ENCODE results near the gene FABP3. TPM values are rescaled to one million over a fixed set of nuclear protein-coding genes. Genes with fewer than 3 reads are reported as not detected.

Gene FABP3
- total RNA-seq, 1 donor from 2014 or later, result 15.9 TPM

DNA sequence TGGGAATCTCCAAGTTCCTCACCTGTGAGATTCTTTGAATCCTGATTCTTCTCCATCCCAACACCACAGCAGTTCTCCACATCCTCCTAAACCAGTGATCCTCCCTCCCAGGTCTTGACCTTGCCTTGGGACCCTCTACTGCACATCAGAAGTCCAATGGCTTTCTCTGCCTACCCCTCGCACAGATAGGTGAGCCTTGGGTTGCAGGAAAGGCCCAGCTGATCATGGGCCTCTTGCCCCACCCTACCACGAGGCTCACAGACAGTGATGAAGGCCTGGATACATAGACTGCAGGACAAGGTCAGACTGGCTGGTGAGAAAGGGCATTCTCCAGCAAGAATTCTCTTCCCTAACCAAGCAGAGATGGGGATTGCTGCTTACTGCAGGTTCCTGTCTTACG is 825 bp downstream of the FABP3 start:
- DNase-seq (ENCODE audit: low spot score), result no peak

DNA sequence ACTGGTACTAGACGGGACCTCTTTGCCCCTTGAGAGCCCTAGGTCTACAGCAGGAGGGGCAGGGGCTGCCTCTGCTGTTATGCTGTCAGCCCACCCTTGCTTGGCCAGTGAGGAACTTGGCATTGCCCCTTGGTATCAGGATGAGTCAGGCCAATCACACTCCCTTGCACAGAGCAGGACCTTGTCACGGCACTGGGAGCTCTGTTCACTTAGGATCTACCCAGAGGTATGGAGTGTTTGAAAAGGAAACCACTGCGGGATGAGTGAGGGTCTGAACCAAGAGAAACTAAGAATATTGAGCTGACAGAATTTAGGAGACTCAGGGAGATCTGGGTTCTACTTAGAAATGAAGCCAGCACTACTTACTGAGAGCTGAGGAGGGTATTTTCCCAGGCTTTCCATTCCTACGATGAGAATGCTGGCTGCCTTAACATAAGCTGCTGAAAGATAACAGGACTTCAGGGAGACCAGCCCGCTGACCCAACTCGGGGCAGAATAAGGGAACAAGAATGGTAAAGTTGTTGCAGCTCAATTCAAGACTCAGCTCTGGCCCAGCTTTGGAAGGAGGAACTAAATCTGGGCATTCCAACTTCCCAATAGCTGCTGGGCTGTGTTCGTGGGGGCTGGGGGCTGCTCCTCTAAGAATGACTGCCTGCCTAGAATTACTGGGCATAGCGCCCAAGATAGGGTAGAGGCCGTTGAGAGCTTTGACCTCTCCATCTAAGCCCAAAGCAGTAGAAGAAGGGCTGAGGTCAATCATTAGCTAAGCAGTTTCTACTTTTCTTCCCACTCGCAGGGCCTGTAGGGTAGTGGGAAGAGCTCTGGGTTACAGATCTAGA is 1.5 kb downstream of the FABP3 start:
- DNase-seq (ENCODE audit: low spot score), result no peak

DNA sequence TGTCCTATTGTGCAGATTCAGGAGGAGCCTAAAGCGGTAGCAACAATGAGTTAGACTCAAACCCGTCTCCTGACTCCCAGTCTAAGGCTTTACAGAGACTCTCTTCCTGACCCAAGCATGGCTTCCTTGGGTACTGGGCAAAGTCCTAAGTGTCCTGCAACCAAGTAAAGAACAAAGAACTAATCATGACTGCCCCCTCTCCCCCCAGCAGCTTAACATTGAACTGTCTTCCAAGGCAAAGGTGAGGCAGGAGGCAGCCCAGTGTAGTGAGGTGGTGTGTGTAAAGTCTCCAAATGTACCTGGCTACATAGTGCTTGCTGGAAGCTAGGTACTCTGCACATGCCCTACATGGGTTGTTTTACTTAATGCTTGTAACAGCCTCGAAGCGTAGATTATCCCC is 2.3 kb downstream of the FABP3 start:
- no peak for DNase-seq (ENCODE audit: low spot score)

DNA sequence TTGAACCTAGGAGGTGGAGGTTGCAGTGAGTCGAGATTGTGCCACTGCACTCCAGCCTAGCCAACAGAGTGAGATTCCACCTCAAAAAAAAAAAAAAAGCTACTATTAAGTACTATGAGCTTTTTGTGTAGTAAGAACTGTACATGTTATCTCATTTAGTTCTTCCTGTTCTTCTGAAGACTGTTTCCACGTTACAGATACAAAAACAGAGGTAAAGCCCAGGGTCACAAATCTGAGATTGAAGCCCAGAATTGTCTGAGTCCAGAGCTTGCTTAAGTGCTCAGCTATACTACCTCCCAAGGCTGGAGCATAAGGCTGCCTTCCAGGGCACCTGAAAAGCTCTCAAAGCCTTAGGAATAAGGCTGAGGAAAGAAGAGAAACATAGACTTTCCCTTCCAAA is 2.9 kb downstream of the FABP3 start:
- no peak for DNase-seq (ENCODE audit: low spot score)

DNA sequence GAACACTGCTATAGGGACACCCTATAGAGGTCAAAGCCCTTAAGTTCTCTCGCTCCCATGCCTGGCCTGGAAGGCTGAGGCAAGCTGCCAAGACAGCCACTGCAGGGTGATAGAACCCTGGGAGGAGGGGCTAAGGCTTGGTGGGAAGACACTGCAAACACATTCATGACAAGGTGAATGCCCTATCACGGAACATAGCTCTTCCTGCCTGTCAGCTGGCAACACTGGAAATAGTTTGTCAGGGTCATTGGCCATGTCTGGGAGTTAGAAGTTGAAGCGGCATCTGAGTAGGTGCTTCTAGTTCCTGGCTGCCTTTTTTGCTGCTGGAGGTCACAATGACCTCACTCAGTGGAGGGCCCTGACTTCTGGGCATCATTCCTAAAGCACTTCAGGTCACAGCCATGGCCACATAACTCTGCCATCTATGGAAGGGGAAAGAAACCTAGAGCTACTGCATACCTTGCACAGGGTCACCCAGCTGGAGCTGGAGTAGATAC is 4.2 kb downstream of the FABP3 start:
- no peak for DNase-seq (ENCODE audit: low spot score)

DNA sequence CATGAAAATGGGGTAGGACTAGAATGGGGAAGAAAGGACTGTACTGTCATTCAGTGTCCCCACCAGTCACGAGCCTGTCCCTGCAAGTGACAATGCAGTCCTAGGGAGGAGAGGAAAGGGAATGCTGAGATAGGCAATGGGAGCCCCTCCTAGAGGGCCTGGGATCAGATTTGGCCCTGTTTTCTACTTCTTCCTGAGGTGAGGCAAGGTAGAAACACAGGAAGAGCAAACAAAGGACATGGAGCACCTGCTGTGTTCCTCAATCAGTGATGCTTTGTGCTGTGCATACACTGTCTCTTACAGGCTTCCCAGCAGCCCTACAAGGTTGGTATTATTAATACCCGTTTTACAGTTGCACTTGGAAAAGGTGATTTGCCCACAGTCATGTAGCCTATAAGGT is 6.1 kb downstream of the FABP3 start:
- DNase-seq (ENCODE audit: low spot score), result no peak

DNA sequence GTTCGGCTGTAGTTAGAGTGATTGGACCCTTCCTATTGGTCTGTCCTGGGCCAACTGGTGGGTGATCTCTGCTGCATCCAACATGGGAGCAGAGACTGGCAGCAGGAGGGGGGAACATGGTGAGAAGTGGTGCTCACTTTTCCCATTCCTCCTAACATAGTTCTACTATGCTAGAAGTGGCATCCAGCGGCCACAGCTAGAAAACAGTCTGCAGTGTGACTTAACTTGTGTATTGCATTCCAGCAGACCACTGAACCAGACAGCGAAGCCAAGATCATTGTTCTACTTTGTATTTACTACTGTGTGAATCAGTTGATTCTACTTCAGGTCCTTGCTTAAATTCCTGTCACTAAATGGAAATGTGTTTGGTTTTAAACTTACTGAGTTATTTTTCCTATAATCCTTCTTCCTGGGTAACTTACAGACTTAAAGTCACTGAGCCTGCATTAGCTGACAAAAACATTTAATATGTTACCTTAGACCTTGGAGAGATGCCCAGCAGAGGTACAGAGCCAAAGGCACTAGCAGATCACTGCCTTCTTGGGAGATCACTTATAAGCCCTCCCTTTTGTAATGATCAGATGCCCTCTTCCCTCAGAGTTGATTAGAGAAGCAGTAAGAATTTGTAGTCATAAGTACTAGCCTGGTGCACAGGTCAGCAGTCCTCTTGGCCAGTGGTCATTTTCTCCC is 8.2 kb downstream of the FABP3 start:
- no peak for DNase-seq (ENCODE audit: low spot score)

DNA sequence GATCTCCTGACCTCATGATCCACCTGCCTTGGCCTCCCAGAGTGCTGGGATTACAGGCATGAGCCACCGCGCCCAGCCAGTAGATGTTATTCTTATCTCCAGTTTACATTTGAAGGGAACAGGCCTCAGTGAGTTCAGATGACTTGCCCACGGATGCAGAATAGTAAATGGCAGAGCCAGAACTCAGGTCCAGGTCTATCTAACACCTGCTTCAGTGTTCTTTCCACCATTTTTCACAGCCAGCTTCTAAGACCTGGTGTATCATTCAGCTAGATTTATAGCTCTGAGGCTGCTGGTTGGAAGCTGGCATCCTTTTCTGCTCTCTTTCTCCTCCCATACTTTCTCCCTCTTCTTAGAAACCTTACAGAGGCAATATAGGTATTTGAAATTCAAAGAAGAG is 10.8 kb downstream of the FABP3 start:
- no peak for DNase-seq (ENCODE audit: low spot score)

DNA sequence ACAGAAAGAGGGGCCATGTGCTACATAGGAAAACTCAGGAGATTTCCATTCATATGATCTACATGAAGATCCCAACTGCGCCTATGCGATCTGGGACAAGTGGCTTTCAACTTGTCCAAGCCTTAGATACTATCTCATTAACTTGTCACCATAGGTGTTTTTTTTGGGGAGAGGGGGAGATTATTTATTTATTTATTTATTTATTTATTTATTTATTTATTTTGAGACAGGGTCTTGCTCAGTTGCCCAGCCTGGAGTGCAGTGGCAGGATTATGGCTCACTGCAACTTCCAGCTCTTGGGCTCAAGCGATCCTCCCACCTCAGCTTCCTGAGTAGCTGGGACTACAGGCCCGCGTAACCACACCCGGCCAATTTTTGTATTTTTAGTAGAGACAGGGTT is 11.3 kb downstream of the FABP3 start:
- DNase-seq (ENCODE audit: low spot score), result no peak

DNA sequence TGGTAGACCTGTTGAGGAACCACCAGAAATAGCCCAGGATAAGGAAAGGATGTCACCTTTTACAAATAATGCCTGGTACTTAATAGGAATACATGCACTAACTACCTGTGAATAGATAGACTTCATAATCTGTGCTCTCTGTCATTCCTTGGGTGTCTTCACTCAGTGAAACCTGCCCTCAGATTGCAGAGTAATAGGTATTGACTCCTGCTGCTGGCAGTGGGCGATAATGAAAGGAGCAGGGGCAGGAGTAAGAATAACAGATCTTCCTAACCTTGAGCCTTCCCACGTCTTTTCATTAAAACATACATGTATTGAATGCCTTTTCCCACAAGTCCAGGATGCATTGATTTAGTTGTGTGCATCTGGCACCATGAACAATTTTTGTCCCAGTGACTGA is 16.4 kb downstream of the FABP3 start:
- DNase-seq (ENCODE audit: low spot score), result no peak

DNA sequence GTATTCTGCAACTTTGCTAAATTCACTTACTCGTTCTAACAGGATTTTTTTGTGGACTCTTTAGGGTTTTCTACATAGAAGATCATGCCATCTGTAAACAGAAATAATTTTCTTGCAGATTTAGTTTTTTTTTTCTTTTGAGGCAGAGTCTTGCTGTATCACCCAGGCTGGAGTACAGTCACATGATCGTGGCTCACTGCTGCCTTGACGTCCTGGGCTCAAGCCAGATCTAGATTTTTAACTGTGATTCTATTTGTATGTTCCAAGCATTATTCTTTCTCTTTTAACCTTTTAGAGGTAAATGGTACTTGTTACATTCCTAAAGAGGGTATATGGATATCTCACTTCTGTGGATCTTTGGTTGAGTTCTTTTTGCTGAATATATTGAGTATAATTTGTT is 18.6 kb downstream of the FABP3 start:
- no peak for DNase-seq (ENCODE audit: low spot score)

DNA sequence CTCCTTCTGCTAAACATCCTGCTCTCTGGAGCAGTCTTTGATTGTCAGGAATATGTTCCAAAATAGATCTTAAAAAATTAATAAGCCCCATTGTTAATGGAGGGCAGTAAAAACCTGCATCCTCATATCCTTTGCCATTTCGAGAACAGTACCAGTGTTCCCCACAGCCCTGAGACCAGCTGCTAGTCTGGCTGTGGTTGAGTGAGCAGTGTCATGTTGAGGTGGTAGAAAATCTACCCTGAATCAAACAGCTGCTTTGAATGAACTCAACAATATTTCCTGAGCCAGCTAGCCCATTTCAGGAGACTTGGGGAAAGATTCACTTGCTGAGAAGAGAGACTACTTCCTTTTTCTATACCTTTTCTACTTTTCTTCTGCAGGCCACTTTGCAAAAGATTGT is 24.4 kb downstream of the FABP3 start:
- no peak for DNase-seq (ENCODE audit: low spot score)

DNA sequence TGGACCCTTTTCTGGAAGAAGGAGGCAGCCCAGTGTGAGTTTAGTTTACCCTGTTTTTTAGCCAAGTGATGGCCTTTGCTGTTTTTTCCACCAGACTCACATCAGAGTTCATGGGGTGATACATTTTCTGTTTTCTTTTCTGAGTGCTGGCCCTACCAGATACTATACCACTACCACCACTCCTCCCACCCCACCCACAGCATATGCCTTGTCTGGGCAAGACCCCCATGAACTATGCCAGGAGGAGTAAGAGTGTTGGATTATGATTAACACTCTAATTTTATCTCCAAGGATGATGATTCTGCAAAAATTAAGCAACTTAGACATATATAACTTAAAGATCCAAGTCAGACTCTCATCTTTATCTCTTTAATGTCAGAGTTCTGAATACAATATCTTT is 26.1 kb downstream of the FABP3 start:
- DNase-seq (ENCODE audit: low spot score), result no peak

DNA sequence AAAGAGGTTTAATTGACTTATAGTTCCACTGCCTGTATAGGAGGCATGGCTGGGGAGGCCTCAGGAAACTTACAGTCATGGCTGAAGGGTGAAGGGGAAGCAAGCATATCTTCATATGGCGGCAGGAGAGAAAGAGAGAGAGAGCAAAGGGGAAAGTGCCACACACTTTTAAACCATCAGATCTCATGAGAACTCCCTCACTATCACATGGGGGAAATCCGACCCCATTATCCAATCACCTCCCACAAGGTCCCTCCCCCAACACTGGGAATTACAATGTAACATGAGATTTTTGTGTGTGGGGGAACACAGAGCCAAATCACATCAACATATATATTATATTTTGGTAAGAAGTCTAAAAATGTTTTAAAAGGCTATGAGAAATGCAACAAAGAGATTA is 27.2 kb downstream of the FABP3 start:
- no peak for DNase-seq (ENCODE audit: low spot score)

DNA sequence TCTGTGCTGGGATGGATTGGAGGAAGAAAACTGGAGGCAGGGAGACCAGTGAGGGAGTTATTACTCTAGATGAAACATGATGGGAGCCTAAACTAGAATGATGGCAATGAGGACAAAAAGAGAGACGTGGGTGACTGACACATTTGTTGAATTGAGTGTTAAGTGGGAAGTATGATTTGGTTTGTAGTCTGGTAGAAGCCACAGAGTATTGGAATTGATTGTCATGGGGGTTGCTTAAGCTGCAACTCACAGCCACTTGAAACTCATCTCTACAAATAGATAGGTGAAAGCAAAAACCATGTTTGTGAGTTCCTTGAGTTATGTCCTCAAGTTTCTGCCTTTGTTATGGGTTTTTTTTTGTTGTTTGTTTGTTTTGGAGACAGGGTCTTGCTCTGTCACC is 28.4 kb downstream of the FABP3 start:
- DNase-seq (ENCODE audit: low spot score), result no peak

DNA sequence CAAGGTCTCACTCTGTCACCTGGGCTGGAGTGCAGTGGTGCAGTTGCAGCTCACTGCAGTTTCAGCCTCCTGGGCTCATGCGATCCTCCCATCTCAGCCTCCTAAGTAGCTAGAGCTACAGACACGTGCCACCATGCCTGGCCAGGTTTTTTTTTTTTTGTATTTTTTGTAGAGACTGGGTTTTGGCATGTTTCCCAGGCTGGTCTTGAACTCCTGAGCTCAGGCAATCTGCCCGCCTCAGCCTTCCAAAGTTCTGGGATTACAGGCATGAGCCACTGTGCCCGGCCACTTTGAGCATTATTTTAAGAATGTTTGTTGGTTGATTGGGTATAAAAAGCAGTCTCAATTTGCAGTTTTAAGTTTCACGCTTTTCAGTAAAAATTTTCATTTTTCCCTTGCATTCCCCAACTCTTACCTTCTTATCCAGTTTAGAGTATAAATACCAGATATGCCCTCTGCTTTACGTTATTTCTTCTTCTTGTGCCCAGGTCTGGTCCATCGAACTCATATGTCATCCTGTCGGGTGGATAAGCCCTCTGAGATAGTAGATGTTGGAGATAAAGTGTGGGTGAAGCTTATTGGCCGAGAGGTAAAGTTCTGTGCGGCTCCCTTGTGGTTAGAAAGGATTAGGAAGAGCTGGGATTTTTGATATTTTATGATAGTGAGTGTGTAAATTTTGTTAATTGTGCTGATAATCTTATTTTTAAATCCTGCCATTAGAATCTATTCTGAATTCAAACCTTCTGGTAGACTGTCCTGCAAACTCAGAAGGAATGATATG is 36.0 kb downstream of the FABP3 start:
- DNase-seq (ENCODE audit: low spot score), result no peak

DNA sequence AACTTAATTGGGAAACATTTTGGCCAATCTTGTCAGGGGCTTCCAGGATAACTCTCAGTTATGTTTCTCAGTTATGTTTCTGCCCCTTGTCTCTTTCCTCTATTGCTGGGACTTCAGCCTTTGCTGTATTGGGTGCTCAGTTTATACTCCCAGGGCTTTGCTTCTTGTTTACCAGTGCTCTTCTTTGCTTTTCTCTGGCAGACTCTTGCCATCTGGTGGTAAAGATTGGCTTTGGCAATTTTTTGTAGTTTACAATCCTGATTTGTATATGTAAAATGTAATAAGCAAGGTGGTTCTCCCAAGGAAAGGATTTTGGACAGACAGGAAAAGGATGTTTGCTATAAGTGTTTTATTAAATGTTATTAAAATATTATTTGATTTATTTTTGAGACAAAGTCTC is 37.9 kb downstream of the FABP3 start:
- no peak for DNase-seq (ENCODE audit: low spot score)

DNA sequence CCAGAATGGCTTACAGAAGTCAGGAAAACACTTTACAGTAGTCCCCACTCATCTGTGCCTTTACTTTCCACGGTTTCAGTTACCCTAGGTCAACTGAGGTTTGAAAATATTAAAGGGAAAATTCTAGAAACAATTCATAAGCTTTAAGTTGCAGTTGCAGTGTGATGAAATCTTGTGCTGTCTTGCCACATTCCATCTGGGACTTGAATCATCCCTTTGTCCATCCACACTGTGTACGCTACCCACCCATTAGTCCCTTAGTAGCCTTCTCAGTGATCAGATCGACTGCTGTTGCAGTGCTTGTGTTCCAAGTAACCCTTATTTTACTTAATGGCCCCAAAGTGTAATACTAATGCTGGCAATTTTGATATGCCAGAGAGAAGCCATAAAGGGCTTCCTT is 45.5 kb downstream of the FABP3 start:
- DNase-seq (ENCODE audit: low spot score), result no peak

DNA sequence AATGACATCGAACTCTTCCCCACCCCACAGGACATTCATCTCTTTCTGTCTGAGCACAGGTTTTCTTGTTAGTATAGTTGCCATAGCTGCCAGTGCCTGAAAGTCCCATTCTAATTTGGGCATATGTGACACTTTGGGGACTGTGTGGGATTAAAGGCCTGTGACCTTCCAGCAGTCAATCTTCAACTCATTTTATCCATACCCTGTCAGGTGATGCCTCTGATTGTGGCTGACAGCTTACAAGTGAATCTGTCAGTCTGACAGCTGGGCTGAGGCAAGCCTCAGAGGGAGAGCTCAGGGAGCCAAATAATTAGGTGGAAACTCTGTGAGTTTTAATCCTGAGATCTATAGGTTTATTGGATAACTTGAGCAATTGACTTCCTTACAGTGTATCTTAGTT is 46.4 kb downstream of the FABP3 start:
- DNase-seq (ENCODE audit: low spot score), result no peak

DNA sequence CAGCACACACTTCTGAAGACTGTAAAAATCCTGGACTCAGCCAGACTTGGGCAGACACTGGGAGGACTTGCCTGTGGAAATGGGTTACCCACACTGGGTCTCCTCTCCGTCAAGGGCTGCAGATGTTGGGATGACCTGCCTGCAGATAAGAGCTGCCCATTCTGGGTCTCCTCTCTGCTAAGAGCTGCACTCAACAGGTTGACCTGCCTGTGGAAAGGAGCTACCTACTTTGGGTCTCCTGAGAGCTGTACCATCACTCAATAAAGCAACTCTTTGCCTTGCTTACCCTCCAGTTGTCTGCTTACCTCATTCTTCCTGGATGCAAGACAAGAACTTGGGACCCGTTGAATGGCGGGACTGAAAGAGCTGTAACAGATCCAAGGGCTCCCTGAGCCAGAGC is 47.9 kb downstream of the FABP3 start:
- no peak for DNase-seq (ENCODE audit: low spot score)

DNA sequence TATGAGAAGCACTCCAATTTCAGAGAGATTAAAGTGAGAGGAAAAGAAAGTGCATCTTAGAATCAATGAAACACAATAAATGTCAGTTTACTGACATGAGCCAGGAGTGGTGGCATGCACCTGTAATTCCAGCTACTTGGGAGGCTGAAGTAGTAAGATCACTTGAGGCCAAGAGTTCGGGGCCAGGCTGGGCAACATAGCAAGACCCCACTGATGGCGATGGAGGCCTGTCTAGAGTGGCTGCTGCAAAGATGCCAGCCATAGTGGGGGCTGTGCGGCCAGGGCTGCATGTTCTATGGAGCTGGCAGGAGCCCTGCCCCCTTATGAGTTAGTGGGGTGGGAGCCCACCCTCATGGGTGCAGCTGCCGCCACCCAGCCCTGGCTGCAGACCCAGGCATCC is 48.8 kb downstream of the FABP3 start:
- DNase-seq (ENCODE audit: low spot score), result no peak

DNA sequence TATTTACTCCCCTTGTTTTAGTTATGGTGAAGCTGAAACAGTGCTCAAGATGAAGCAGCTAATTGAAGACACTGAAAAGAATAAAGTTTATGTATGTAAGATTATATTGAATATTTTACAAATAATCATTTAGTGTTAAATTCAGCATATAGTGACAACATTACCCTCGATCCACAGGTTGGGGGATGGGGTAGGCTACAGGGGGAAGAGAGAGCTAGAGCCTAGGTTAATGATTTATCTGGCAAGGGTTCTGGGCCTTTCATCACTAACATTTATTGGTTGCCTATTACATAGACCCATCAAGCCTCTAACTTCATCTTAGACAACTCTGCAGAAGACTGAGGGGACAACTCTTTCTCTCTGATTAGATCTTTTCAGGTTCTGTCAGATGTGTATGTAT is 54.7 kb downstream of the FABP3 start:
- DNase-seq (ENCODE audit: low spot score), result no peak

DNA sequence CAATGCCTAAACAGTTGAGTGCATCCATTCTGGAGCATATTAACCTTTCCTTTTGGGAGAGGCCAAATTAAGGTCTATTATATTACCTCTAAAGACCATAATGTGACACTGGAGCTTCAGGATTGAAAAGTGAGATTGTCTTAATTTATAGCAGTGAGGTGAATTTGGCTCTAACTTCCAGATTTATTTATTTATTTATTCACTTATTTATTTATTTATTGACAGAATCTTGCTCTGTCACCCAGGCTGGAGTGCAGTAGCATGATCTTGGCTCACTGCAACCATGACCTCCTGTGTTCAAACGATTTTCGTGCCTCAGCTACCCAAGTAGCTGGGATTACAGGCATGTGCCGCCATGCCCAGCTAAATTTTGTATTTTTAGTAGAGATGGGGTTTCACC is 57.0 kb downstream of the FABP3 start:
- DNase-seq (ENCODE audit: low spot score), result no peak
